RKO (cell line): ENCODE data around the gene SUGCT.
"Not testable (repeated sequence)": the region's sequence is repeated elsewhere in the genome, so short reads cannot be mapped to it uniquely, and the experiment has no call there.

Experiments used
- DNase-seq: peaks from one replicate; pipeline ENCODE4 v3.0.0-alpha.2; 2016; ENCODE audit warnings: low spot score

SUGCT gene

DNA sequence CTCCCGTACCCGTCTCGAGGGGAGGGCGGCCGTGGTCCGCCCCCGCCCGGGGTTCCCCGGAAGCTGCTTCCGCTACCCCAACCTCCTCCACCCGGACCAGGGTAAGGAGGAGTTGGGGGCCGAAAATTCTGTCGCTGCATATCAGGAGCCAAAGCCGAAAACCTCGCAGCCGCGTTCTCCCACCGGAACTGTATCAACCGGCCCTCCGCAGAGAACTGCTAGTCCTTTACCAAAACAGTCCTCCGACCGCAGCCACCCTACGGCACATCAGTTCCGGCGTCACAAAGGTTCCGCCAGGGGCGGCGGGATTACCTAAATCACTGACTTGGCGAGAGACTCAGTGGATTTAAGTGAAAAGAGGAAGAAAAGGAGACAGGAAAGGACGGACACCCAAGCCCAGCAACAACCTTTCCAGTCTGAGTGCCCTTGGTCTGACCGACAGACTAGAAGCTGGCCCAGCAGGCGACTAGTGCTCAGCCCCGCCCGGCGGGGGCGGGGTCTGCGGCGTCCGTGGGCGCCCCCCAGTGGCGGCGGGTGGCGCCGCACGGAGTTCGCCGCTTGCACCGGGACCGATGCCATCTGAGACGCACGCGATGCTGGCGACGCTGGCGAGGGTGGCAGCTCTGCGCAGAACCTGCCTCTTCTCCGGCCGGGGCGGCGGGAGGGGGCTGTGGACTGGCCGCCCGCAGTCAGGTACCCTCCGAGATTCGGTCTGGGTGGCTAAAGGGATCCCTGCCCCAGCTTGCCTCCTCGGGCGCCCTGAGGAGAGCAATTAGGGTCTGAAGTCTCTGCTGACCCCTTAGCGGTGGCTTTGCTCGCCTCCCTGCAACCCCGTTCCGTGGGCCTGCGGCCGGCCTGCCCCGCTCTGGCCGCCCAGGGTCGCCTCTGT is at the start of gene SUGCT, which contains the start of gene MPLKIP:
SUGCT (plus strand) TSS at position 578 of the 889 bp plus-strand sequence.
MPLKIP (minus strand) TSS at position 195 of the 889 bp plus-strand sequence; CDS start at position 140, 55 bp downstream.
- DNase-seq = peak; percentile 65

GRCh38 chr7:40092182-40092581 is 42.6 kb upstream of the SUGCT start:
- DNase-seq = no peak

GRCh38 chr7:40093631-40094350 is 41.0 kb upstream of the SUGCT start:
- no peak for DNase-seq

GRCh38 chr7:40095230-40095629 is 39.6 kb upstream of the SUGCT start:
- no peak for DNase-seq

DNA sequence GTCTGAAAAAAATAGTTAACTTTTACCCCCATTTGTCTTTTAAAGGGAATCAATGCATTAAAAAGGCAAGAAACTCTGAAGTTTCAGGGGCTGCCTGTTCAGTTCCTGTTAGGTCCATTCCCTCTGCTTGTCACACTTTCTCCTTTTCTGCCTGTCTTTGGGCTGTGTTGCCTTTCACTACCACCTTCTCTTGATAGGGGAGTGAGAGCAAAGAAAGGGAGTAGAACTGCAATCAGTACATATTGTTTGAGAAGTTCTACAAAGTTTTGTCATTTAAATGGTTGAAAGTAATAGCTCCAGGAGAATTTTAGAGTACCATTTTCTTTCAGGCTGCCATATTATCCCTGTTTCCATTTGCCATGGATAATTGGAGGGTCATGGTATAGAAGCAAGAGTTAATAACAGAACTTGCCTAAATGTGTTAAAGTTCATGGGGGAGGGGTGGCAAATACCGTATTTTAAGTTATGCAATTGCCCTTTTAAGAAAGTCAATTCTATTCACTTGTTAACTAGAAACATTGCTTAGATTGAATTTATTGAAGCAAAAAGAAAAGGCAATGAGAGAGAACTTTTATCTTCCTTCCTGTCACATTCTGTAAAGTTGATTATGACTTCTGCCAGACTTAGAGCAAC is 39.0 kb upstream of the SUGCT start:
- no peak for DNase-seq

GRCh38 chr7:40097728-40098127 is 37.1 kb upstream of the SUGCT start:
- no peak for DNase-seq

- DNase-seq = no peak
These were observed 36.0 kb upstream of the SUGCT start for GRCh38 chr7:40098810-40099209.

DNA sequence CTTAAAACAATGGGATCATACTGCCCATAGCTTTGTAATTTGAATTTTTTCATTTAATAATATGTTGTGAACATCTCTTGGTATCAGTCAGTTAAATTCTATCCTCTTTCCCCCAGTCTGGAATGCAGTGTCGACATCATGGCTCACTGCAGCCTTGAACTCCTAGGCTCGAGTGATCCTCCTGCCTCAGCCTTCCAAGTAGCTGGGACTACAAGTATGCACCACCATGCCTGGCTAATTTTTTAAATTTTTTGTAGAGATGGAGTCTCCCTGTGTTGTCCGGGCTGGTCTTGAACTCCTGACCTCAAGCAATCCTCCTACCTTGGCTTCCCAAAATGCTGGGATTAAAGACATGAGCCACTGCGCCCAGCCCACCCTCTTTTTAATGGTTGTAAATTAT is 35.0 kb upstream of the SUGCT start:
- DNase-seq = no peak

DNA sequence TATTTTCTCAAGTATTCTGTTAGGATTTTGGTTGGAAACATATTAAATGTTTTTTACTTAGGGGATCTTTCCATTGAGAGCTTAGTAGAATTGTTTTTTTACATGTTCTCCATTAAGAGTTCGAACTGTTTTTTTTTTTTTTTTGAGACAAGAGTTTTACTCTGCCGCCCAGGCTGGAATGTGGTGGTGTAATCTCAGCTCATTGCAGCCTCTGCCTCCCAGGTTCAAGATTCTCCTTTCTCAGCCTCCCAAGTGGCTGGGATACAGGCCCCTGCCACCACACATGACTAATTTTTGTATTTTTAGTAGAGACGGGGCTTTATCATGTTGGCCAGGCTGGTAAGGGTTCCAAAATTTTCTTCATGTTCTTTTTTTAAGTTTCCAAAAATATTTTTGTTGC is 33.6 kb upstream of the SUGCT start:
- DNase-seq = no peak

DNA sequence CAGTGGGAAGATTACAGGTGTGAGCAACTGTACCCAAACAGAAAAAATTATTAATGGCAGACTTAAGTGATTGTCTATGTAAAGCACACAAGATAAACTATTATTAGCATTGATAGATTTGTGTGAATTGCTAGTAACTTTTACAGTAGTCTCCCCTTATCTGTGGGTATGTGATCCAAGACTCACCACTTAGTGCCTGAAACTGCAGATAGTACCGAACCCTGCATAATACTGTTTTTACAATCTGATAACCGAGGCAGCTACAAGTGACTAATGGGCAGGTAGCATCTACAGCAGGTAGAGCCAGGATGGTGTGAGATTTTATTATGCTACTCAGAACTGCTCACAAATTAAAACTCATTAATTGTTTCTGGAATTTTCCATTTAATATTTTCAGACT is 31.9 kb upstream of the SUGCT start:
- DNase-seq = no peak

- DNase-seq = no peak
These were observed 28.8 kb upstream of the SUGCT start for GRCh38 chr7:40105879-40106473.

- no peak for DNase-seq
These were observed 18.9 kb upstream of the SUGCT start for GRCh38 chr7:40115936-40116335.

- DNase-seq = not testable (repeated sequence)
These were observed 17.6 kb upstream of the SUGCT start for GRCh38 chr7:40117199-40117598.

GRCh38 chr7:40118201-40118600 is 16.6 kb upstream of the SUGCT start:
- not testable (repeated sequence) for DNase-seq

DNA sequence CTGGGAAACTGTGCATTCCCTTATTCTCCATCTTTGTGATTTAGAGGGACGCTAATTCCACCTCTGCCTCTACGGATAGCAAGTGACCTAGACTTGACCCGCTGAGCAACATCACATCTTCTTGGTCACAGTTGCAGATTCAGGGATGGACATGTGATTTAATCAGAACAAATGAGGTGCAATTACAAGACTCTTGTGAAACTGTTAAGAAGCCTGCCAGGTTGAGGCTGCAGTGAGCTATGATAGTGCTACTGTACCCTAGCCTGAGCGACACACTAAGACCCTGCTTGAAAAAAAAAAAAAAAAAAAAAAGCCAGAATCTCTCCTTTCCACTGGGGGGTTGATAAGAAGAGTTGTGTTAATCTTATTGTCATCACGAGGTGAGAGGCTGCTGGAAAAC is 14.8 kb upstream of the SUGCT start:
- no peak for DNase-seq

DNA sequence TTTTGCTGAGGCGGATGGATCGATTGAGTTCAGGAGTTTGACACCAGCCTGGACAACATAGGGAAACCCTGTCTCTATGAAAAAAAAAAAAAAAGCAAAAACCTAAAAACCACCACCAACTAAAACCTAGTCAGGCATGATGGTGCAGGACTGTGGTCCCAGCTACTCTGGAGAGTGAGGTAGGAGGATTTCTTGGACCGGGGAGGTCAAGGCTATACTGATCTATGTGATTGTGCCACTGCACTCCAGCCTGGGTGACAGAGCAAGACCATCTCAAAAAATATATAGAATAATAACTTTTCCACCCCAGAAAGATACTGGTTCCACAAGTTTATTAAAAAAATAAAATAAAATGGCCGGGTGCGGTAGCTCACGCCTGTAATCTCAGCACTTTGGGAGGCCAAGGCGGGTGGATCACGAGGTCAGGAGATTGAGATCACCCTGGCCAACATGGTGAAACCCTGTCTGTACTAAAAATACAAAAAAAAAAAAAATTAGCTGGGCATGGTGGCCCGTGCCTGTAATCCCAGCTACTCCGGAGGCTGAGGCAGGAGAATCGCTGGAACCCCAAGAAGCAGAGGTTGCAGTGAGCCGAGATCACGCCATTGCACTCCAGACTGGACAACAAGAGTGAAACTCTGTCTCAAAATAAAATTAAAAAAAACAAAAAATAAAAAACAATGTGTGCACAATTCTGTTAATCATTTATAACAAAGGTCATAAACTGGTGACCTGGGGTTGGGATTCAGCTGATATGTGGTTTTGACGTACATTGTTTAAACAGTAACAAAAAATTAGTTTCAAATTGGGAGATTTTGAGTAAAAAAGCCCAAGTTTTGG is 12.5 kb upstream of the SUGCT start:
- DNase-seq = not testable (repeated sequence)

- DNase-seq = no peak
These were observed 11.9 kb upstream of the SUGCT start for GRCh38 chr7:40122940-40123254.

DNA sequence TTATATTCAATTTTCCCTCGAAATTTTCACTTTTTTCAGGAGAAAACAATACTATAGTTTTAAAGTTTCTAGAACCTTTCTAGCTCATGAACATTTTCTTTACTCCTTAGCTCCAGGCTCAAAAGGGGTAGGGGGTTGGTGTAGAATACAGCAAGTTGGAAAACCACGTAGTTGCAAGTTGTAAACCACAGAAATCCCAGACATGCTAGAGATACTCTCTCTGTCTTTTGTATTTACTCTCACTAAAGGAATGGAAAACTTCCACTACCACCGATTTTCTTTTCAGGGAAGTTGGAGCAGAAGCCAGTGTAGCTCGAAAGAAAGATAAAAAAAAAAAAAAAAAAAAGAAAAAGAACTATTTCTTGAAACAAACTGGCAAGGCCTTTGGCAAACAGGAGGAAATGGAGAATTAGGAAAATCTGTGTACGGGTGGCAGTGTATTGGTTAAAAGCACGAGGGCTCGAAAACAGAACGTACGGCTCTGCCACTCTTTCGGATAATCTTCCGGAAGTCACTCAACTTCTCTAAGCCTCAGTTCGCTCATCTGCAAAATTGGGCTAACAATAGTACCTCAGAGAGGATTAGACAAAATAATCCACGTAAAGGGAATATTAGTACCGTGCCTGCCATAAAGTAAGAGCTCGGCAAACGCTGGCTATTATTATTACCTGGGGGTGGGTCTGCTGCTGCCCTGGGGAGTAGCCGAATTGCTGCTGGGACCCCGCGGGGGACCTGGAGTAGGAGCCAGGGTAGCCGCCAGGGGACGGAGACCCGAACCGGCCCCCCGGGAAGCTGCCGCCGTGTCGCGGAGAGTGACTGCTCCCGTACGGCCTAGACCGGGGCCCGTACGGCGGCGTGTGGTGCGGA is 1.0 kb upstream of the SUGCT start:
- peak; percentile 14 for DNase-seq

GRCh38 chr7:40135317-40135610 is 459 bp downstream of the SUGCT start:
- no peak for DNase-seq

DNA sequence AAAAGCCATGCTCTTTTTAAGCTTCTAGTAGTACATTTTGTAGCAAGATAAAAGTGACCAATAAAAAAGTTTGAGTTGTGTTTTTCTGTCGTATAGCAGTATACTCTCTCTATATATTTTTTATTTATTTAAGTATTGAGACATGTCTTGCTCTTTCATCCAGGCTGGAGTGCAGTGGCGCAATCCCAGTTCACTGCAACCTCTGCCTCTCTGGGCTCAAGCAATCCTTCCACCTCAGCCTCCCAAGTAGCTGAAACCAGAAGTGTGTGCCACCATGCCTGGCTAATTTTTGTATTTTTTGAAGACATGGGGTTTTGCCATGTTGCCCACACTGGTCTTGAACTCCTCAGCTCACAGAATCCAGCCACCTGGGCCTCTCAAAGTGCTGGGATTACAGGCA is 2.8 kb downstream of the SUGCT start:
- no peak for DNase-seq

GRCh38 chr7:40138973-40139372 is 4.2 kb downstream of the SUGCT start:
- no peak for DNase-seq
